Tibial artery (tissue), 4 donors: ENCODE data around the gene MTHFD1L.

Experiments
- DNase-seq, 2 donors: peaks; one replicate each; pipeline ENCODE4 v3.0.0-alpha.2; 2019
- H3K27ac ChIP-seq, 2 donors: fragments of 200-600 bp; sonication (generic) in 1 of 2; 1 replicate in 1 of 2; 2 replicates in 1 of 2; pipeline ENCODE4 v1.5.1; 2018 to 2019; ENCODE audit warnings: mild to moderate bottlenecking in 1 of 2
- H3K27me3 ChIP-seq, 2 donors: fragments of 200-600 bp; sonication (generic) in 1 of 2; one replicate each; pipeline versions ENCODE4 v1.5.1 to v1.6.0; 2016 to 2019
- H3K36me3 ChIP-seq, 3 donors: fragments of 200-600 bp; sonication (generic) in 2 of 3; one replicate each; pipeline ENCODE4 v1.5.1; 2016 to 2019; ENCODE audit warnings: mild to moderate bottlenecking in 2 of 3
- H3K4me1 ChIP-seq, 4 donors: fragments of 200-600 bp; sonication (generic) in 2 of 4; 1 replicate in 3 of 4; 2 replicates in 1 of 4; pipeline ENCODE4 v1.5.1; 2016 to 2019
- H3K4me3 ChIP-seq, 2 donors: fragments of 200-600 bp; sonication (generic) in 1 of 2; 1 replicate in 1 of 2; 2 replicates in 1 of 2; pipeline ENCODE4 v1.5.1; 2018 to 2019; ENCODE audit warnings: mild to moderate bottlenecking in 2 of 2
- H3K9me3 ChIP-seq, 3 donors: fragments of 200-600 bp; sonication (generic) in 1 of 3; one replicate each; pipeline ENCODE4 v1.5.1; 2016 to 2019
- intact Hi-C: fragments of 100-400 bp; cut with DNase I; formaldehyde crosslinking; loops from one replicate; pipeline ENCODE4 v1.15.0; 2023; ENCODE audit warnings: low total_unique reads
- TF ChIP-seq, protein P1 (sequence below), 2 experiments: fragments of 200-600 bp in 1 of 2; fragments of 450-650 bp in 1 of 2; IDR thresholded peaks; one replicate each; pipeline ENCODE4 v1.5.1; 2017 to 2019; ENCODE audit warnings: antibody characterized with exemption in 2 of 2, mild to moderate bottlenecking in 1 of 2, moderate library complexity in 1 of 2

Gene MTHFD1L

GRCh38 chr6:150937132-150937906 is 71.8 kb downstream of the MTHFD1L start:
- H3K4me1 ChIP-seq = peaks cover 0 to 11% (median 3%) of the 10 kb centered on the region in 4 donors
- H3K4me3 ChIP-seq = no peak overlapping the region
- peak; percentile 69 for DNase-seq
- H3K27me3 ChIP-seq = no peaks in the 10 kb centered on the region
- peaks cover 0 to 35% (median 26%) of the 10 kb centered on the region in 3 donors for H3K36me3 ChIP-seq
- intact Hi-C loops = no loop called here
- no peak overlapping the region for H3K27ac ChIP-seq
- H3K9me3 ChIP-seq = no peaks in the 10 kb centered on the region
- TF ChIP-seq, protein P1, sequence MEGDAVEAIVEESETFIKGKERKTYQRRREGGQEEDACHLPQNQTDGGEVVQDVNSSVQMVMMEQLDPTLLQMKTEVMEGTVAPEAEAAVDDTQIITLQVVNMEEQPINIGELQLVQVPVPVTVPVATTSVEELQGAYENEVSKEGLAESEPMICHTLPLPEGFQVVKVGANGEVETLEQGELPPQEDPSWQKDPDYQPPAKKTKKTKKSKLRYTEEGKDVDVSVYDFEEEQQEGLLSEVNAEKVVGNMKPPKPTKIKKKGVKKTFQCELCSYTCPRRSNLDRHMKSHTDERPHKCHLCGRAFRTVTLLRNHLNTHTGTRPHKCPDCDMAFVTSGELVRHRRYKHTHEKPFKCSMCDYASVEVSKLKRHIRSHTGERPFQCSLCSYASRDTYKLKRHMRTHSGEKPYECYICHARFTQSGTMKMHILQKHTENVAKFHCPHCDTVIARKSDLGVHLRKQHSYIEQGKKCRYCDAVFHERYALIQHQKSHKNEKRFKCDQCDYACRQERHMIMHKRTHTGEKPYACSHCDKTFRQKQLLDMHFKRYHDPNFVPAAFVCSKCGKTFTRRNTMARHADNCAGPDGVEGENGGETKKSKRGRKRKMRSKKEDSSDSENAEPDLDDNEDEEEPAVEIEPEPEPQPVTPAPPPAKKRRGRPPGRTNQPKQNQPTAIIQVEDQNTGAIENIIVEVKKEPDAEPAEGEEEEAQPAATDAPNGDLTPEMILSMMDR (IDR thresholded peaks at IDR 0.05) = no peak

- Histone ChIP-seq H3K4me1 (no peaks in the 10 kb centered on the region), H3K27ac (no peak overlapping the region), H3K4me3 (no peak overlapping the region), H3K27me3 (no peaks in the 10 kb centered on the region), H3K36me3 (peaks cover 7 to 41% (median 30%) of the 10 kb centered on the region in 3 donors), H3K9me3 (no peaks in the 10 kb centered on the region)
- TF ChIP-seq, protein P1 (IDR thresholded peaks at IDR 0.05) = no peak
- no peak for DNase-seq
- intact Hi-C loops = no loop called here
These were observed 73.9 kb downstream of the MTHFD1L start for GRCh38 chr6:150939399-150939798.

- no peaks in the 10 kb centered on the region for H3K9me3 ChIP-seq
- intact Hi-C loops = no loop called here
- no peak for DNase-seq
- no peaks in the 10 kb centered on the region for H3K4me1 ChIP-seq
- H3K27ac ChIP-seq = no peak overlapping the region
- H3K27me3 ChIP-seq = no peaks in the 10 kb centered on the region
- H3K36me3 ChIP-seq = peaks cover 22 to 53% (median 36%) of the 10 kb centered on the region in 3 donors
- H3K4me3 ChIP-seq = no peak overlapping the region
- TF ChIP-seq, protein P1 (IDR thresholded peaks at IDR 0.05) = no peak
These were observed 75.4 kb downstream of the MTHFD1L start for GRCh38 chr6:150940941-150941340.

GRCh38 chr6:150949526-150949925 is 84.0 kb downstream of the MTHFD1L start:
- DNase-seq = no peak
- Histone ChIP-seq H3K4me3 (no peak overlapping the region), H3K4me1 (no peaks in the 10 kb centered on the region), H3K27me3 (no peaks in the 10 kb centered on the region), H3K27ac (no peak overlapping the region), H3K36me3 (peaks cover 49 to 70% (median 59%) of the 10 kb centered on the region in 3 donors), H3K9me3 (no peaks in the 10 kb centered on the region)
- intact Hi-C loops = no loop called here
- TF ChIP-seq, protein P1 (IDR thresholded peaks at IDR 0.05) = no peak

GRCh38 chr6:150953851-150954250 is 88.3 kb downstream of the MTHFD1L start:
- intact Hi-C loops = no loop called here
- TF ChIP-seq, protein P1 (IDR thresholded peaks at IDR 0.05) = no peak
- H3K9me3 ChIP-seq = no peaks in the 10 kb centered on the region
- DNase-seq = no peak
- no peaks in the 10 kb centered on the region for H3K4me1 ChIP-seq
- no peak overlapping the region for H3K4me3 ChIP-seq
- no peaks in the 10 kb centered on the region for H3K27me3 ChIP-seq
- peaks cover 26 to 54% (median 45%) of the 10 kb centered on the region in 3 donors for H3K36me3 ChIP-seq
- no peak overlapping the region for H3K27ac ChIP-seq
